ENCODE measurements around the gene RIN1. TPM values are rescaled to one million over a fixed set of nuclear protein-coding genes. Genes with fewer than 3 reads are reported as not detected.
A peak's percentile ranks its signal among the peaks of the same experiment; 100 is the strongest.

The RIN1 gene
- total and polyA plus RNA-seq, 2 of the 13 experiments (the other 11 are each of a cell fraction or from before 2014, with no cell fraction given): 2.4 to 4.1 TPM

- TF ChIP-seq ZNF280B (CRISPR knock-in tag; IDR thresholded peaks at IDR 0.05; ENCODE audit: borderline replicate concordance) (peak; percentile 85; the same call in 1 of the 2 replicates), ZNF792 (CRISPR knock-in tag; IDR thresholded peaks at IDR 0.05) (peak; percentile 93), NFYC (CRISPR knock-in tag; IDR thresholded peaks at IDR 0.05) (peak; percentile 15; the same call in 1 of the 2 replicates), ZNF737 (CRISPR knock-in tag; IDR thresholded peaks at IDR 0.05; ENCODE audit: borderline replicate concordance) (no peak), ZNF850 (CRISPR knock-in tag; conservative IDR thresholded peaks at IDR 0.05) (no peak), ZNF816 (CRISPR knock-in tag; IDR thresholded peaks at IDR 0.05; ENCODE audit: borderline replicate concordance) (no peak), ZNF839 (CRISPR knock-in tag; IDR thresholded peaks at IDR 0.05; ENCODE audit: borderline replicate concordance) (no peak), BRD4 (CRISPR knock-in tag; IDR thresholded peaks at IDR 0.05) (peak; percentile 55; the same call in 1 of the 2 replicates), SNRNP70 (IDR thresholded peaks at IDR 0.05; ENCODE audit: low read depth, low read length) (no peak), CEBPB (IDR thresholded peaks at IDR 0.05; ENCODE audit: borderline replicate concordance, low read depth, low read length) (no peak), ZNF556 (CRISPR knock-in tag; IDR thresholded peaks at IDR 0.05; ENCODE audit: borderline replicate concordance) (peak; percentile 61; the same call in 1 of the 2 replicates), THAP7 (CRISPR knock-in tag; IDR thresholded peaks at IDR 0.05) (peak; percentile 56; the same call in 1 of the 2 replicates), KLF6 (CRISPR knock-in tag; IDR thresholded peaks at IDR 0.05) (peak; percentile 89), NR1H2 (CRISPR knock-in tag; IDR thresholded peaks at IDR 0.05; ENCODE audit: borderline replicate concordance, low read depth) (no peak), ZBTB42 (CRISPR knock-in tag; IDR thresholded peaks at IDR 0.05) (0 out of 2 replicates have a peak, but pooled peaks have one; percentile 61), HIVEP1 (CRISPR knock-in tag; IDR thresholded peaks at IDR 0.05) (peak; percentile 66; the same call in 1 of the 2 replicates), ZNF383 (CRISPR knock-in tag; IDR thresholded peaks at IDR 0.05; ENCODE audit: borderline replicate concordance) (no peak), MED1 (CRISPR knock-in tag; IDR thresholded peaks at IDR 0.05) (peak; percentile 69), ZBTB38 (CRISPR knock-in tag; IDR thresholded peaks at IDR 0.05) (no peak; the same call in 1 of the 2 replicates)
- TF ChIP-seq, protein P1, sequence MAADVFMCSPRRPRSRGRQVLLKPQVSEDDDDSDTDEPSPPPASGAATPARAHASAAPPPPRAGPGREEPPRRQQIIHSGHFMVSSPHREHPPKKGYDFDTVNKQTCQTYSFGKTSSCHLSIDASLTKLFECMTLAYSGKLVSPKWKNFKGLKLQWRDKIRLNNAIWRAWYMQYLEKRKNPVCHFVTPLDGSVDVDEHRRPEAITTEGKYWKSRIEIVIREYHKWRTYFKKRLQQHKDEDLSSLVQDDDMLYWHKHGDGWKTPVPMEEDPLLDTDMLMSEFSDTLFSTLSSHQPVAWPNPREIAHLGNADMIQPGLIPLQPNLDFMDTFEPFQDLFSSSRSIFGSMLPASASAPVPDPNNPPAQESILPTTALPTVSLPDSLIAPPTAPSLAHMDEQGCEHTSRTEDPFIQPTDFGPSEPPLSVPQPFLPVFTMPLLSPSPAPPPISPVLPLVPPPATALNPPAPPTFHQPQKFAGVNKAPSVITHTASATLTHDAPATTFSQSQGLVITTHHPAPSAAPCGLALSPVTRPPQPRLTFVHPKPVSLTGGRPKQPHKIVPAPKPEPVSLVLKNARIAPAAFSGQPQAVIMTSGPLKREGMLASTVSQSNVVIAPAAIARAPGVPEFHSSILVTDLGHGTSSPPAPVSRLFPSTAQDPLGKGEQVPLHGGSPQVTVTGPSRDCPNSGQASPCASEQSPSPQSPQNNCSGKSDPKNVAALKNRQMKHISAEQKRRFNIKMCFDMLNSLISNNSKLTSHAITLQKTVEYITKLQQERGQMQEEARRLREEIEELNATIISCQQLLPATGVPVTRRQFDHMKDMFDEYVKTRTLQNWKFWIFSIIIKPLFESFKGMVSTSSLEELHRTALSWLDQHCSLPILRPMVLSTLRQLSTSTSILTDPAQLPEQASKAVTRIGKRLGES (CRISPR knock-in tag; IDR thresholded peaks at IDR 0.05; ENCODE audit: borderline replicate concordance): 0 out of 2 replicates have a peak, but pooled peaks have one; percentile 63
These were observed 7.7 kb downstream of the RIN1 start (continued) for GRCh38 chr11:66328302-66329144.

Measured in HepG2 (cell line).